K562 (cell line): ENCODE results near the gene MYH9. TPM values are rescaled to one million over a fixed set of nuclear protein-coding genes. Genes with fewer than 3 reads are reported as not detected.

ENCODE experiments used
- ATAC-seq: fragments of 200-7000 bp; cut with Tn5 transposase; 3 replicates; pipeline ENCODE4 v1.9.1; 2020; ENCODE audit warnings: moderate library complexity
- BruUV-seq: library from RNA; stranded (reverse); fragments of 400-500 nt; replicated peaks from 2 replicates; lab custom pipeline; 2021; lab: Mats Ljungman, UMichigan
- CTCF ChIA-PET: fragments of 300-600 bp; formaldehyde crosslinking; extraction: SDS; loops from one replicate; lab custom pipeline; 2021; ENCODE audit warnings: low intra/inter-chr PET ratio; lab: Yijun Ruan, JAX
- POLR2A ChIA-PET: fragments of 300-600, 350-650 bp; sonication (Branson Sonifier 250); formaldehyde crosslinking; extraction: SDS; loops from one replicate; lab custom pipeline; 2021; ENCODE audit warnings: antibody characterized with exemption, inconsistent platforms; lab: Yijun Ruan, JAX
- DNase-seq, 4 experiments: peaks; one replicate each; pipeline versions ENCODE4 v3.0.0 to v3.0.0-alpha.2; 2011 to 2018; ENCODE audit warnings: low spot score in 3 of 4, mixed read lengths in 3 of 4; ENCODE audit errors: extremely low read depth in 1 of 4
- FAIRE-seq: peaks from 2 replicates; lab custom pipeline; 2011; peaks lifted over from hg19 to GRCh38; lab: Jason Lieb, UNC
- H2AFZ ChIP-seq: 2 replicates; pipeline ENCODE4 v1.6.0; 2011; ENCODE audit warnings: low read depth, low read length, control low read depth, inconsistent platforms
- H3K27ac ChIP-seq: fragments of 200-600 bp; 3 replicates; pipeline ENCODE4 v1.8.0; 2011; ENCODE audit warnings: low read depth, mild to moderate bottlenecking, control low read depth, inconsistent platforms, low read length, moderate library complexity, mixed read lengths; ENCODE audit errors: extremely low read depth
- H3K27me3 ChIP-seq, 2 experiments: fragments of 300-600 bp in 1 of 2; 2 replicates in 1 of 2; 3 replicates in 1 of 2; pipeline versions ENCODE4 v1.6.0 to v1.8.0; 2011; ENCODE audit warnings: inconsistent platforms in 2 of 2, low read length in 2 of 2, mild to moderate bottlenecking in 1 of 2, mixed read lengths in 1 of 2, moderate library complexity in 1 of 2; ENCODE audit not compliant: control insufficient read depth in 2 of 2, insufficient read depth in 2 of 2
- H3K36me3 ChIP-seq: fragments of 300-600 bp; 3 replicates; pipeline ENCODE4 v1.8.0; 2011; ENCODE audit warnings: mild to moderate bottlenecking, low read length, inconsistent platforms; ENCODE audit not compliant: control insufficient read depth, insufficient read depth
- H3K4me1 ChIP-seq, 2 experiments: fragments of 200-600 bp in 1 of 2; replicated peaks in 1 of 2; 2 replicates in 1 of 2; 3 replicates in 1 of 2; pipeline versions ENCODE4 v1.5.1 to v1.8.0; 2011; ENCODE audit warnings: inconsistent platforms in 2 of 2, low read length in 2 of 2, mild to moderate bottlenecking in 1 of 2, mixed read lengths in 1 of 2, moderate library complexity in 1 of 2; ENCODE audit not compliant: control insufficient read depth in 2 of 2, insufficient read depth in 2 of 2
- H3K4me2 ChIP-seq: 2 replicates; pipeline ENCODE4 v1.6.1; 2011; ENCODE audit warnings: low read length, control low read depth, inconsistent platforms, mixed read lengths; ENCODE audit not compliant: insufficient read depth
- H3K4me3 ChIP-seq: fragments of 200-600 bp; sonication (generic), shearing (Covaris generic); 2 replicates; pipeline ENCODE4 v1.5.1; 2016; ENCODE audit warnings: control low read depth, inconsistent platforms
- H3K79me2 ChIP-seq: fragments of 200-600 bp; 3 replicates; pipeline ENCODE4 v1.8.0; 2011; ENCODE audit warnings: low read length, inconsistent platforms; ENCODE audit not compliant: control insufficient read depth, insufficient read depth
- H3K9ac ChIP-seq, 2 experiments: 2 replicates each; pipeline versions ENCODE4 v1.6.0 to v1.6.1; 2011; ENCODE audit warnings: low read depth in 2 of 2, low read length in 2 of 2, control low read depth in 1 of 2, inconsistent platforms in 1 of 2, mild to moderate bottlenecking in 1 of 2, mixed read lengths in 1 of 2; ENCODE audit not compliant: insufficient read depth in 1 of 2
- H3K9me1 ChIP-seq: one replicate; pipeline ENCODE4 v1.6.0; 2011; ENCODE audit warnings: inconsistent platforms, mild to moderate bottlenecking, low read length, moderate library complexity; ENCODE audit not compliant: control insufficient read depth, insufficient read depth
- H3K9me3 ChIP-seq: replicated peaks from 2 replicates; pipeline ENCODE4 v1.5.1; 2011; ENCODE audit warnings: low read depth, low read length, inconsistent platforms; ENCODE audit not compliant: control insufficient read depth, insufficient read depth
- H4K20me1 ChIP-seq: replicated peaks from 2 replicates; pipeline ENCODE4 v1.6.1; 2011; ENCODE audit warnings: low read length, inconsistent platforms, mixed read lengths; ENCODE audit not compliant: control insufficient read depth, insufficient read depth
- BCL6 ChIP-seq: fragments of 250-450 bp; sonication (Bioruptor Pico); IDR thresholded peaks from 2 replicates; pipeline ENCODE4 v1.4.0; 2020
- CHD2 ChIP-seq: IDR thresholded peaks from 2 replicates; pipeline ENCODE4 v1.6.1; 2011; ENCODE audit warnings: low read depth, low read length
- FOSL1 ChIP-seq: fragments of 200-800 bp; sonication (Bioruptor generic); conservative IDR thresholded peaks from 2 replicates; pipeline ENCODE4 v1.6.1; 2016; ENCODE audit warnings: missing genetic modification characterization, missing compliant biosample characterization
- HMGXB4 ChIP-seq: sonication (generic); formaldehyde crosslinking; IDR thresholded peaks from 2 replicates; pipeline ENCODE4 v1.8.1; 2023; ENCODE audit warnings: mild to moderate bottlenecking, missing genetic modification reagents
- KHSRP ChIP-seq: fragments of 450-650 bp; IDR thresholded peaks from 2 replicates; pipeline ENCODE4 v1.6.1; 2017
- MCM5 ChIP-seq: fragments of 450-650 bp; IDR thresholded peaks from 2 replicates; pipeline ENCODE4 v1.6.1; 2016; ENCODE audit warnings: low read depth
- NRF1 ChIP-seq, 2 experiments: fragments of 450-650 bp; IDR thresholded peaks in 1 of 2; conservative IDR thresholded peaks in 1 of 2; 2 replicates each; pipeline ENCODE4 v1.6.1; 2014; ENCODE audit warnings: mild to moderate bottlenecking in 2 of 2
- NUFIP1 ChIP-seq: fragments of 450-650 bp; IDR thresholded peaks from 2 replicates; pipeline ENCODE4 v1.6.1; 2018; ENCODE audit not compliant: partially characterized antibody
- POLR2G ChIP-seq: fragments of 200-400 bp; formaldehyde crosslinking; IDR thresholded peaks from 2 replicates; pipeline ENCODE4 v1.6.1; 2017; ENCODE audit warnings: low read depth, mild to moderate bottlenecking, antibody characterized with exemption, low read length, moderate library complexity
- RBM22 ChIP-seq: fragments of 200-400 bp; formaldehyde crosslinking; IDR thresholded peaks from 2 replicates; pipeline ENCODE4 v1.6.1; 2018; ENCODE audit warnings: low read length, low read depth; ENCODE audit not compliant: poor library complexity, severe bottlenecking
- UBTF ChIP-seq, 2 experiments: IDR thresholded peaks; 2 replicates each; pipeline ENCODE4 v1.6.1; 2012; ENCODE audit warnings: improper control_type of control experiment in 2 of 2, low read depth in 2 of 2, low read length in 2 of 2, borderline replicate concordance in 1 of 2
- WGBS: fragments of 100-300 bp; shearing (Covaris generic); methylation state at CpG from one replicate; pipeline ENCODE4 v1.1.6; 2016; ENCODE audit warnings: low coverage, mixed read lengths; ENCODE audit not compliant: insufficient coverage; ENCODE audit errors: missing lambda C conversion rate; 5-methylcytosine and 5-hydroxymethylcytosine counted together
- in situ Hi-C: fragments of 300-500 bp; cut with MboI; formaldehyde crosslinking; loops from 4 replicates; pipeline ENCODE4 v1.15.0; 2018; ENCODE audit warnings: inconsistent platforms, mixed read lengths
- intact Hi-C: fragments of 100-400 bp; cut with micrococcal nuclease; formaldehyde crosslinking; loops from 2 replicates; pipeline ENCODE4 v1.14.2; 2022
- polyA plus RNA-seq, 8 experiments: library from polyadenylated mRNA; depleted of rRNA in 4 of 8; stranded (reverse) in 5 of 8; unstranded in 3 of 8; fragments of >200 nt; fragmentation: Nextera tagmentation in 2 of 8; fragmentation: Illumina TruSeq in 1 of 8; extraction: Ambion mirVana in 2 of 8; extraction: Trizol in 1 of 8; gene quantifications; 2 replicates each; pipeline versions ENCODE4 v1.2.1 to v1.2.3, GENCODE V29; 2011 to 2014; ENCODE audit warnings: inconsistent platforms in 1 of 8, missing spikeins in 1 of 8
- total RNA-seq, 7 experiments: library from RNA; depleted of rRNA in 6 of 7; stranded (reverse); fragments of >200 nt in 6 of 7; fragmentation: Illumina TruSeq in 2 of 7; extraction: Trizol in 2 of 7; gene quantifications; 2 replicates each; pipeline versions ENCODE4 v1.2.1 to v1.2.3, GENCODE V29; 2011 to 2021; ENCODE audit warnings: low replicate concordance in 1 of 7

The MYH9 gene
- total and polyA plus RNA-seq, 9 of the 15 experiments (the other 6 are each of a cell fraction or from before 2014, with no cell fraction given) = 0.71 to 111 (median 24.6) TPM

- TF ChIP-seq CHD2 (no peak), FOSL1 (tag) (no peak), HMGXB4 (no peak), BCL6 (CRISPR knock-in tag) (no peak), UBTF (IDR thresholded peaks at IDR 0.05; ENCODE audit: borderline replicate concordance in 1 of 2, low read depth in 2 of 2, low read length in 2 of 2) (no peak), NUFIP1 (no peak), MCM5 (no peak)
These were observed 102.8 kb downstream of the MYH9 start (continued) for GRCh38 chr22:36285017-36285416.

- no TSS peak for BruUV-seq
- Histone ChIP-seq H3K4me3 (no peak overlapping the region), H4K20me1 (peaks cover 6% of the 10 kb centered on the region; the same call in 1 of the 2 replicates), H3K4me1 (peaks cover 0 to 11% of the 10 kb centered on the region in 2 experiments; a peak in 2 of 5 replicates), H3K27ac (no peak overlapping the region), H3K27me3 (no peaks in the 10 kb centered on the region), H3K79me2 (no peaks in the 10 kb centered on the region), H3K9me1 (no peaks in the 10 kb centered on the region), H3K36me3 (peaks cover 72% of the 10 kb centered on the region; the same call in 2 of the 3 replicates), H2AFZ (no peak overlapping the region), H3K9ac (peak overlapping the region in 1 of 2 experiments; percentile 35; a peak in 1 of 4 replicates), H3K9me3 (no peaks in the 10 kb centered on the region), H3K4me2 (no peak overlapping the region)
- FAIRE-seq (no peak), ATAC-seq (no peak), DNase-seq (no peak)
- in situ Hi-C loops = no loop called here
- POLR2A ChIA-PET = interaction anchor here (0.7 kb wide), 1 partner anchor 9 kb away, joined by 5 read pairs; no protein-coding TSS in a partner anchor
- CTCF ChIA-PET = no interaction called here
- TF ChIP-seq POLR2G (0 out of 2 replicates have a peak, but pooled peaks have one; percentile 35), KHSRP (no peak), RBM22 (peak; percentile 49), NRF1 (conservative IDR thresholded peaks at IDR 0.05 in 1 of 2, IDR thresholded peaks at IDR 0.05 in 1 of 2) (no peak)
- intact Hi-C loops = no loop called here
- 95% methylated on average over 14 of the region's 24 CpGs for WGBS
These were observed 103.6 kb downstream of the MYH9 start for GRCh38 chr22:36284171-36284571.
